MM.1S (cell line): ENCODE measurements around the gene SPRED2.

Source experiments
- DNase-seq: peaks from one replicate; pipeline ENCODE4 v3.0.0-alpha.2; 2015
- H2AFZ ChIP-seq: fragments of 300-600 bp; sonication (generic); 2 replicates; pipeline ENCODE4 v1.6.0; 2016; ENCODE audit warnings: antibody characterized with exemption, low read length
- H3F3A ChIP-seq: fragments of 300-600 bp; sonication (generic); 2 replicates; pipeline ENCODE4 v1.6.1; 2016; ENCODE audit warnings: mild to moderate bottlenecking, antibody characterized with exemption, low read length, moderate library complexity, mixed read lengths; ENCODE audit not compliant: insufficient read depth
- H3K27ac ChIP-seq: fragments of 300-600 bp; sonication (generic); 2 replicates; pipeline ENCODE4 v1.5.1; 2016; ENCODE audit warnings: mild to moderate bottlenecking, low read length
- H3K27me3 ChIP-seq: fragments of 300-600 bp; sonication (generic); replicated peaks from 2 replicates; pipeline ENCODE4 v1.6.0; 2016; ENCODE audit warnings: low read length; ENCODE audit not compliant: insufficient read depth
- H3K36me3 ChIP-seq: fragments of 300-600 bp; sonication (generic); replicated peaks from 2 replicates; pipeline ENCODE4 v1.6.1; 2016; ENCODE audit warnings: mild to moderate bottlenecking, low read length, mixed read lengths; ENCODE audit not compliant: insufficient read depth
- H3K4me1 ChIP-seq: fragments of 300-600 bp; sonication (generic); 2 replicates; pipeline ENCODE4 v1.6.1; 2016; ENCODE audit warnings: low read length, mixed read lengths
- H3K4me2 ChIP-seq: fragments of 300-600 bp; sonication (generic); 2 replicates; pipeline ENCODE4 v1.6.0; 2016; ENCODE audit warnings: low read depth, low read length
- H3K4me3 ChIP-seq: fragments of 300-600 bp; sonication (generic); 2 replicates; pipeline ENCODE4 v1.5.1; 2016; ENCODE audit warnings: low read length, mixed read lengths
- H3K79me2 ChIP-seq: fragments of 300-600 bp; sonication (generic); 2 replicates; pipeline ENCODE4 v1.6.1; 2016; ENCODE audit warnings: mixed run types, low read length, mixed read lengths
- H3K9ac ChIP-seq: fragments of 300-600 bp; sonication (generic); 2 replicates; pipeline ENCODE4 v1.6.1; 2016; ENCODE audit warnings: low read length, mixed read lengths
- H3K9me2 ChIP-seq: fragments of 300-600 bp; sonication (generic); replicated peaks from 2 replicates; pipeline ENCODE4 v1.6.1; 2016; ENCODE audit warnings: mild to moderate bottlenecking, low read length, mixed read lengths; ENCODE audit not compliant: insufficient read depth
- H3K9me3 ChIP-seq: fragments of 300-600 bp; sonication (generic); replicated peaks from 2 replicates; pipeline ENCODE4 v1.6.1; 2016; ENCODE audit warnings: mild to moderate bottlenecking, low read length, mixed read lengths; ENCODE audit not compliant: insufficient read depth
- H4K20me1 ChIP-seq: fragments of 300-600 bp; sonication (generic); 2 replicates; pipeline ENCODE4 v1.6.1; 2016; ENCODE audit warnings: mild to moderate bottlenecking, low read length, moderate library complexity, mixed read lengths; ENCODE audit not compliant: insufficient read depth
- CTCF ChIP-seq: fragments of 300-600 bp; sonication (generic); IDR thresholded peaks from 2 replicates; pipeline ENCODE4 v1.5.1; 2016; ENCODE audit warnings: antibody characterized with exemption, low read length, mixed read lengths
- EZH2 ChIP-seq: fragments of 300-600 bp; sonication (generic); optimal IDR thresholded peaks from 2 replicates; pipeline ENCODE3; 2017; ENCODE audit warnings: low read depth, mild to moderate bottlenecking, antibody characterized with exemption, low read length, mixed read lengths
- EZH2phosphoT487 ChIP-seq: fragments of 300-600 bp; sonication (generic); IDR thresholded peaks from 2 replicates; pipeline ENCODE4 v1.6.1; 2018; ENCODE audit warnings: antibody characterized with exemption, low read length

The SPRED2 gene

GRCh38 chr2:65383541-65384488 is 48.6 kb downstream of the SPRED2 start:
- peak overlapping the region; percentile 23; the same call in 1 of the 2 replicates for H3K4me3 ChIP-seq
- peak; percentile 36 for DNase-seq
- no peaks in the 10 kb centered on the region for H3K27me3 ChIP-seq
- no peaks in the 10 kb centered on the region for H3K9me3 ChIP-seq
- no peaks in the 10 kb centered on the region for H4K20me1 ChIP-seq
- H2AFZ ChIP-seq = no peak overlapping the region
- H3K36me3 ChIP-seq = no peaks in the 10 kb centered on the region
- H3K79me2 ChIP-seq = peaks cover 88% of the 10 kb centered on the region
- peaks cover 26% of the 10 kb centered on the region for H3F3A ChIP-seq
- H3K9ac ChIP-seq = peak overlapping the region; percentile 62
- H3K4me1 ChIP-seq = peaks cover 57% of the 10 kb centered on the region
- H3K27ac ChIP-seq = peak overlapping the region; percentile 93
- H3K9me2 ChIP-seq = no peaks in the 10 kb centered on the region
- H3K4me2 ChIP-seq = peak overlapping the region; percentile 70
- TF ChIP-seq EZH2phosphoT487 = no peak
- no peak for TF ChIP-seq EZH2
- TF ChIP-seq CTCF = no peak

DNA sequence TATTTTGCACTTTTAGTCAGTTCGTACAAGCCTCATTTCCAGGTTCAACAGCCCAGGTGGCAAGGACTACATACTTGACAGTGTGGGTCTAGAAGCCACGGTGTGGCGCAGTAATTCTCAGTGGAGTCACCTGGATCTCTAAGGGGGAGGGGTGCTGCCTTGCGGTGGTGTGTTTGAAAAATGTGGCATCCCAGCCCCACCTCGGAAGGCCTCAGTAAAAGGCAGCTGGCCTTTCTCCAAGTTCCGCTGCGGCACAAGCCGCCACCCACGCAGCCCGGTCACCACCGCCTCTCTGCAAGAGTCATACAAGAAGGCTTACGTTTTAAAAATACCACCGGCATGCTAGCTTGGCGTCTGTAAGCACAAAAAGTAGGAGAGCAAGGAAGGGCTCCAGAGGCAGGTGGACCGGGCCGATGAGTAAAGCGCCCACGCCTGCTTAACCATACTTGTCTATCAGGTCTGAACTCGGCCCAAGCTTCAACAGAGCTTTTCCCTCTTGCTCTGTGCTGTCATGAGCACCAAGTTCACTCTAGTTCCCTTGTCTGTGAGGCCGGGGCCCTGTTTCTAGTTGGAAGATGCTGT is 49.5 kb downstream of the SPRED2 start:
- Histone ChIP-seq H2AFZ (no peak overlapping the region; the same call in 1 of the 2 replicates), H3K27me3 (no peaks in the 10 kb centered on the region), H3K9ac (peak overlapping the region; percentile 62), H3K79me2 (peaks cover 88% of the 10 kb centered on the region), H4K20me1 (no peaks in the 10 kb centered on the region), H3K4me3 (peak overlapping the region; percentile 23), H3K9me3 (no peaks in the 10 kb centered on the region), H3K36me3 (no peaks in the 10 kb centered on the region), H3K9me2 (no peaks in the 10 kb centered on the region), H3F3A (peaks cover 26% of the 10 kb centered on the region), H3K27ac (peak overlapping the region; percentile 93), H3K4me1 (peaks cover 48% of the 10 kb centered on the region), H3K4me2 (peak overlapping the region; percentile 70)
- TF ChIP-seq EZH2phosphoT487 = no peak
- peak; percentile 68 for TF ChIP-seq CTCF
- peak; percentile 95 for DNase-seq

GRCh38 chr2:65382323-65382722 is 50.1 kb downstream of the SPRED2 start:
- Histone ChIP-seq H3K79me2 (peaks cover 88% of the 10 kb centered on the region), H2AFZ (no peak overlapping the region), H3K9ac (peak overlapping the region; percentile 62; the same call in 1 of the 2 replicates), H3F3A (peaks cover 26% of the 10 kb centered on the region), H3K4me1 (peaks cover 51% of the 10 kb centered on the region), H3K36me3 (no peaks in the 10 kb centered on the region), H3K9me2 (no peaks in the 10 kb centered on the region), H3K4me3 (peak overlapping the region; percentile 23; the same call in 1 of the 2 replicates), H4K20me1 (no peaks in the 10 kb centered on the region), H3K27ac (peak overlapping the region; percentile 93; the same call in 1 of the 2 replicates), H3K9me3 (no peaks in the 10 kb centered on the region), H3K4me2 (peak overlapping the region; percentile 70), H3K27me3 (no peaks in the 10 kb centered on the region)
- TF ChIP-seq CTCF (no peak), EZH2 (no peak), EZH2phosphoT487 (no peak)
- no peak for DNase-seq
